Measurements from ENCODE around the gene F2RL1.
"Not testable (repeated sequence)": the region's sequence is repeated elsewhere in the genome, so short reads cannot be mapped to it uniquely, and the experiment has no call there.

The F2RL1 gene

DNA sequence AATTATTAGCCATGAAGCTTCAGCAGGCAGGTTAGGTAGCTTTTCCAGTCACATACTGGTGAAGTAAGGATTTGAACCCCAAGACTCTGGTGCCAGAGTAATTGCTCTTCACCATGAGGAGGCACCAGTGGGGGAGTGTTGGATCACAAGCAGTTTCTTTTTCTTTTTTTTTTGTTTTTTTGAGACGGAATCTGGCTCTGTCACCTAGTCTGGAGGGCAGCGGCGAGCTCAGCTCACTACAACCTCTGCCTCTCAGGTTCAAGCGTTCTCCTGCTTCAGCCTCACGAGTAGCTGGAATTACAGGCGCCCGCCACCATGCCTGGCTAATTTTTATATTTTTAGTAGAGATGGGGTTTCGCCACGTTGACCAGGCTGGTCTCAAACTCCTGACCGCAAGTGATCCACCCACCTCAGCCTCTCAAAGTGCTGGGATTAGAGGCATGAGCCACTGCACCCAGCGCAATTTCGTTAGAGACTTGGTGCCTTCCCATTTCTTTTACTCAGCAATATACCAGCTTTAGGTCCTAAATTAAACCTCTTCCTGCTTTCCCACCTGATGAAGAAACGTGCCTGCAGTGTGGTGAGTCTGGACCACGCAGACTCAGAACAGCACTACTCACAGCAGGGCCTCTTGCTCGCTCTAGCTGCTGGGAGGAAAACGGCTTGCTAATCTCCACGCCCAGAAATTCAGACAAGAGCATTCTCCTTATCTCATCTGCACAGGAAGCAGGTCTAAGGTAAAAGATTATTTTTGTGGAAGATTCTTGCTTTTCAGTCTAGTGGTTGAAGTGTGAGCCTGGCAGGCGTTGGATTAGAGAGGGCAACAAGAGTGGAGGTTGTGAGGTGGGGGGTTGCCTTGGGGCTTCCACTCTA, 30.8 kb downstream of the F2RL1 start, which contains the start of gene S100Z:
Gene S100Z (plus strand): TSS at position 596 of the 873 bp plus-strand sequence. CDS start 25,346 bp downstream, outside the sequence.
- DNase-seq (ENCODE audit: low read depth): no peak
- TF ChIP-seq, protein P1, sequence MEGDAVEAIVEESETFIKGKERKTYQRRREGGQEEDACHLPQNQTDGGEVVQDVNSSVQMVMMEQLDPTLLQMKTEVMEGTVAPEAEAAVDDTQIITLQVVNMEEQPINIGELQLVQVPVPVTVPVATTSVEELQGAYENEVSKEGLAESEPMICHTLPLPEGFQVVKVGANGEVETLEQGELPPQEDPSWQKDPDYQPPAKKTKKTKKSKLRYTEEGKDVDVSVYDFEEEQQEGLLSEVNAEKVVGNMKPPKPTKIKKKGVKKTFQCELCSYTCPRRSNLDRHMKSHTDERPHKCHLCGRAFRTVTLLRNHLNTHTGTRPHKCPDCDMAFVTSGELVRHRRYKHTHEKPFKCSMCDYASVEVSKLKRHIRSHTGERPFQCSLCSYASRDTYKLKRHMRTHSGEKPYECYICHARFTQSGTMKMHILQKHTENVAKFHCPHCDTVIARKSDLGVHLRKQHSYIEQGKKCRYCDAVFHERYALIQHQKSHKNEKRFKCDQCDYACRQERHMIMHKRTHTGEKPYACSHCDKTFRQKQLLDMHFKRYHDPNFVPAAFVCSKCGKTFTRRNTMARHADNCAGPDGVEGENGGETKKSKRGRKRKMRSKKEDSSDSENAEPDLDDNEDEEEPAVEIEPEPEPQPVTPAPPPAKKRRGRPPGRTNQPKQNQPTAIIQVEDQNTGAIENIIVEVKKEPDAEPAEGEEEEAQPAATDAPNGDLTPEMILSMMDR (IDR thresholded peaks at IDR 0.05; ENCODE audit: control insufficient read depth, extremely low read depth, insufficient read depth): no peak

DNA sequence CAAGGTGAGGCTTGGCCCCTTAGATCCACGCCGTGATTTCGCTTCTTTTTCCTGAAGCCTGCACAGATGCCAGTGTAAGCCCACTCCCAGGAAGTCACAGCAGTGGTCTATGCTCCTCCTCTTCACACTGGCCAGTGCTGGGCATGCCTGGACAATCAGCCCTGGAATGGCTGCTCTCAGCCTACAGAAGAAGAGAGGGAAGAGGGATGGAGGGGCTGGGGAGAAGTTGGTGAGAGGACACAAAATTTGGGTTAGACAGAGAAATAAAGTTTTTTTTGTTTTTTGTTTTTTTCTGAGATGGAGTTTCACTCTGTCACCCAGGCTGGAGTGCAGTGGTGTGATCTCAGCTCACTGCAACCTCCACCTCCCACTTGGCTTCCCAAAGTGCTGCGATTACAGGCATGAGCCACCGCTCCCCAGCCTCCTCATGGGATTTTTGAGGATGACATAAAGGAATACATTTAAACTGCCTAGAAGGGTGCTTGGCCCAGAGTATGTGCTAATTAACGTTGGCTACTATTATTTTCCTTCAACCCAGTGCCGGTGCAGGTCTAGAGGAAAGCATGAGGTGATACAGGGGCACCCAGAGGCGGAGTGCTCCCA, 31.8 kb downstream of the F2RL1 start:
- TF ChIP-seq, protein P1 (IDR thresholded peaks at IDR 0.05; ENCODE audit: control insufficient read depth, extremely low read depth, insufficient read depth): no peak

More for the DNA sequence above, 30.8 kb downstream of the F2RL1 start, which contains the start of gene S100Z:
- H3K4me3 ChIP-seq (ENCODE audit: low read depth, low read length): no peak within 1 kb of the TSS

DNA sequence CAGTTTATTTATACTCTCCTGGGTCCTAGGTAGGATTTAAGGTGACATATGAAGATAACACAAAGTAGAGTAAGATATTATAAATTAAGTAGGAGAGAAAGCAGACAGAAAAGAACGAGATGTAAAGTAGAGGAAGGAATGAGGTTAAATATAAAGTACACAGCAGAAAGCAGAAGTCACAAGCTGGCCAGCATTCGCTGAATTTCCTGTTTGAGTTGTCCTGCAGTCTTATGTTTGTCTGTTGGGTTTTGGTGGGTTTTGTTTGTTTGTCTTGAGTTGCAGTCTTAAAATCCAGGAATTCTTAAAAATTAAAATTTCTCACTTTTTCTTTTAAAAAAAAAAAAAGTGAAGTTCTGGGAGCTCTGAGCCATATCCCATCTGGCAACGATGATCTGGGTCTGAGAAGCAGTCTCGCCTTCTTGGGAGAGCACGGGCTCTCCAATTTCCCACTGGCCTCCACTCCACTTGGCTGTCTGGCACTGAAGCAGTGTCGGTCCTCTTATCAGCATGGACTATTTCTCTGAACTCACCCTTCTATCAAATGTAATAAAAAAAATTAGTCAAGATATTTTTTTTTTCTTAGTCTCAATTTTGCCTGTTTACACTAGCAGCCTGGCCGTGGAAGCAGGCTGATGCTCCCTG, 33.0 kb downstream of the F2RL1 start:
- TF ChIP-seq, protein P1 (IDR thresholded peaks at IDR 0.05; ENCODE audit: control insufficient read depth, extremely low read depth, insufficient read depth): no peak
- no peak overlapping the region for H3K4me3 ChIP-seq (ENCODE audit: low read depth, low read length)
- DNase-seq (ENCODE audit: low read depth): no peak

More for the DNA sequence above, 31.8 kb downstream of the F2RL1 start:
- DNase-seq (ENCODE audit: low read depth): no peak
- H3K4me3 ChIP-seq (ENCODE audit: low read depth, low read length): no peak overlapping the region

DNA sequence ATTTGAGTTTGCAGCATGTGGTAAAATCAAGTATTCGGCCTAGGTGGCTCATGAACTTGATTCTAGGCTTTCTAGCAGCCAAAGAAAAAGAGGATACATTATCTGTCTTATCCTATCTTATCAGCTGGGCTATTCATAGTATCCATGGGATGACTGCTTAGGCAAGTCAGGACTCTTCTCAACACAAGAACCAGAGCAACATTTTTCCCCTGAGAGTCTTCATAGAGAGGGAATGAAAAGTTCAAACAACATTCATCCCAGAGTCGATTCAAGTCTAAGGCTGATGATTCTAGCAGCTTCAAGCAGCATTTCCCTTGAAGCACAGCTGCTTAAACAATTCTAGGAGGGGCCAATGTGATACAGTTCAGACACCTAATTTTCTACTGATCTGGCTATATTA, 33.9 kb downstream of the F2RL1 start:
- no peak for DNase-seq (ENCODE audit: low read depth)
- TF ChIP-seq, protein P1 (IDR thresholded peaks at IDR 0.05; ENCODE audit: control insufficient read depth, extremely low read depth, insufficient read depth): no peak
- H3K4me3 ChIP-seq (ENCODE audit: low read depth, low read length): no peak overlapping the region

DNA sequence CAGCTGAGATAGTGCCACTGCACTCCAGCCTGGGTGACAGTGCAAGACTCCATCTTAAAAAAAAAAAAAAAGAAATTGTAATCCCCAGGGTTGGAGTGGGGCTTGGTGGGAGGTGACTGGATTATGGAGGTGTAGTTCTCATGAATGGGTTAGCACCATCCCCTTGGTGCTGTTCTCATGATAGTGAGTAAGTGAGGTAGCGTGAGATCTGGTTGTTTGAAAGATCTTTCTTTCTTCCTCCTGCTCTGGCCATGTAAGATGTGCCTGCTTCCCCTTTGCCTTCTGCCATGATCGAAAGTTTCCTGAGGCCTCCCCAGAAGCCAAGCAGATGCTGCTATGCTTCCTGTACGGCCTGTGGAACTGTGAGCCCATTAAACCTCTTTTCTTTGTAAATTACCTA, 34.9 kb downstream of the F2RL1 start:
- not testable (repeated sequence) for H3K4me3 ChIP-seq (ENCODE audit: low read depth, low read length); DNase-seq (ENCODE audit: low read depth)

DNA sequence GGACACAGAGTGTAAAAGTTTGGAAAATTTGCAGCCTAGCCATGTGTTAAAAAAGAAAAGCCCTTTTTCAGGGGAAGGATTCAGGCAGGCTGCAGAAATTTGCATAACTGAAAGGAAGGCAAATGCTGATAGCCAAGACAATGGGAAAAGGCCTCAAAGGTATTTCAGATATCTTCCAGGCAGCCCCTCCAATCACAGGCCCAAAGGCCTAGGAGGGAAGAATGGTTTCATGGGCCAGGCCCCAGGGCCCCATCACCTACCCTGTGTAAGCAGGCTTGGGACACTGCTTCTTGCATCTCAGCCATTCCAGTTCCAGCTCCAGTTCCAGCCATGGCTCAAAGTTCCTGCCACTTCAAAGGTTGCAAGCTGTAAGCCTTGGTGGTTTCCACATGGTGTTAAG, 35.8 kb downstream of the F2RL1 start:
- DNase-seq (ENCODE audit: low read depth): no peak
- TF ChIP-seq, protein P1 (IDR thresholded peaks at IDR 0.05; ENCODE audit: control insufficient read depth, extremely low read depth, insufficient read depth): no peak
- no peak overlapping the region for H3K4me3 ChIP-seq (ENCODE audit: low read depth, low read length)

DNA sequence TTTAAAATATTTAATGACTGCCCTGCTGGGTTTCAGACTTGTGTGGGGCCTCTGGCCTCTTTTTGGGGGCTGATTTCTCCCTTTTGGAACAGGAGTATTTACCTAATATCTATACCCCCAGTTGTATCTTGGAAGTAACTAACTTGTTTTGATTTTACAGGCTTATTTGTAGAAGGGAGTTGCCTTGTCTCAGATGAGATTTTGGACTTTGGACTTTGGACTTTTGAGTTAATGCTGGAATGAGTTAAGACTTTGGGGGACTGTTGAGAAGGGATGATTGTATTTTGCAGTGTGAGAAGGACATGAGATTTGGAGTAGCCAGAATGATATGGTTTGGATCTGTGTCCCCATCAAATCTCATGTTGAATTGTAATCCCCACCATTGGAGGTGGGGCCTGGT, 36.7 kb downstream of the F2RL1 start:
- not testable (repeated sequence) for DNase-seq (ENCODE audit: low read depth); H3K4me3 ChIP-seq (ENCODE audit: low read depth, low read length)

Measured in LNCaP clone FGC (cell line).